Trophoblast cell (in vitro differentiated cells and primary cell): ENCODE measurements around the gene MINDY4B.

Source experiments
- DNase-seq, 2 donors: peaks; one replicate each; pipeline ENCODE4 v3.0.0-alpha.2; 2016
- H2AFZ ChIP-seq: 2 replicates; pipeline ENCODE4 v1.6.1; 2013; ENCODE audit warnings: low read length, moderate library complexity, mild to moderate bottlenecking; ENCODE audit not compliant: insufficient read depth, poor library complexity
- H2AK5ac ChIP-seq: 2 replicates; pipeline ENCODE4 v1.6.1; 2013; ENCODE audit warnings: mild to moderate bottlenecking, low read length
- H2BK120ac ChIP-seq: 2 replicates; pipeline ENCODE4 v1.6.1; 2013; ENCODE audit warnings: low read length, mild to moderate bottlenecking, moderate library complexity; ENCODE audit not compliant: insufficient read depth, poor library complexity
- H2BK12ac ChIP-seq: 2 replicates; pipeline ENCODE4 v1.6.1; 2013; ENCODE audit warnings: mild to moderate bottlenecking, low read length, moderate library complexity
- H2BK5ac ChIP-seq: 2 replicates; pipeline ENCODE4 v1.6.1; 2013; ENCODE audit warnings: low read length, low read depth, moderate library complexity, mild to moderate bottlenecking; ENCODE audit not compliant: poor library complexity
- H3K14ac ChIP-seq: 2 replicates; pipeline ENCODE4 v1.6.1; 2013; ENCODE audit warnings: mild to moderate bottlenecking, low read length
- H3K18ac ChIP-seq: 2 replicates; pipeline ENCODE4 v1.6.1; 2013; ENCODE audit warnings: mild to moderate bottlenecking, low read length
- H3K23ac ChIP-seq: 2 replicates; pipeline ENCODE4 v1.6.1; 2013; ENCODE audit warnings: low read length
- H3K27ac ChIP-seq: 2 replicates; pipeline ENCODE4 v1.5.1; 2013; ENCODE audit warnings: low read depth, mild to moderate bottlenecking, inconsistent platforms, low read length, moderate library complexity
- H3K27me3 ChIP-seq: 2 replicates; pipeline ENCODE4 v1.6.1; 2013; ENCODE audit warnings: inconsistent platforms, mild to moderate bottlenecking, low read length, moderate library complexity; ENCODE audit not compliant: insufficient read depth
- H3K36me3 ChIP-seq, 2 experiments: 1 replicate in 1 of 2; 2 replicates in 1 of 2; pipeline ENCODE4 v1.6.1; 2013; ENCODE audit warnings: low read length in 2 of 2, mild to moderate bottlenecking in 2 of 2, moderate library complexity in 1 of 2; ENCODE audit not compliant: insufficient read depth in 2 of 2, control insufficient read depth in 1 of 2
- H3K4ac ChIP-seq: 2 replicates; pipeline ENCODE4 v1.6.1; 2013; ENCODE audit warnings: low read depth, mild to moderate bottlenecking, low read length, moderate library complexity
- H3K4me1 ChIP-seq, 2 experiments: 1 replicate in 1 of 2; 2 replicates in 1 of 2; pipeline ENCODE4 v1.6.1; 2013; ENCODE audit warnings: low read length in 2 of 2, mild to moderate bottlenecking in 2 of 2, moderate library complexity in 1 of 2; ENCODE audit not compliant: insufficient read depth in 2 of 2, control insufficient read depth in 1 of 2
- H3K4me2 ChIP-seq: 2 replicates; pipeline ENCODE4 v1.6.1; 2013; ENCODE audit warnings: inconsistent platforms, mild to moderate bottlenecking, low read length, moderate library complexity
- H3K4me3 ChIP-seq: 2 replicates; pipeline ENCODE4 v1.5.1; 2013; ENCODE audit warnings: mild to moderate bottlenecking, low read depth, low read length, inconsistent platforms
- H3K79me1 ChIP-seq: one replicate; pipeline ENCODE4 v1.6.1; 2013; ENCODE audit warnings: low read length
- H3K79me2 ChIP-seq: 2 replicates; pipeline ENCODE4 v1.6.1; 2013; ENCODE audit warnings: low read length, mild to moderate bottlenecking; ENCODE audit not compliant: control insufficient read depth, insufficient read depth, poor library complexity
- H3K9ac ChIP-seq: 2 replicates; pipeline ENCODE4 v1.6.1; 2013; ENCODE audit warnings: mild to moderate bottlenecking, low read length
- H3K9me3 ChIP-seq: 2 replicates; pipeline ENCODE4 v1.6.1; 2013; ENCODE audit warnings: low read depth, mild to moderate bottlenecking, control low read depth, inconsistent platforms, low read length; ENCODE audit not compliant: insufficient read depth
- H4K12ac ChIP-seq: 2 replicates; pipeline ENCODE4 v1.6.1; 2013; ENCODE audit warnings: low read depth, mild to moderate bottlenecking, low read length, moderate library complexity
- H4K8ac ChIP-seq: 2 replicates; pipeline ENCODE4 v1.6.1; 2013; ENCODE audit warnings: low read depth, mild to moderate bottlenecking, low read length, moderate library complexity
- H4K91ac ChIP-seq: one replicate; pipeline ENCODE4 v1.6.1; 2013; ENCODE audit warnings: low read depth, mild to moderate bottlenecking, low read length, moderate library complexity
- WGBS: extraction: QIAGEN DNeasy Blood & Tissue Kit; methylation state at CpG from one replicate; pipeline ENCODE4 v1.1.7; 2013; ENCODE audit warnings: missing lambda C conversion rate; ENCODE audit not compliant: insufficient read length, insufficient coverage; ENCODE audit errors: extremely low coverage; 5-methylcytosine and 5-hydroxymethylcytosine counted together

MINDY4B gene

GRCh38 chr3:150887031-150887430 lies 18.2 kb downstream of the MINDY4B start:
- H2BK120ac ChIP-seq: no peak overlapping the region
- H3K4me1 ChIP-seq: no peaks in the 10 kb centered on the region
- H3K36me3 ChIP-seq: no peaks in the 10 kb centered on the region
- H2BK12ac ChIP-seq: no peak overlapping the region
- H2AK5ac ChIP-seq: no peak overlapping the region
- no peaks in the 10 kb centered on the region for H3K79me1 ChIP-seq
- H3K23ac ChIP-seq: no peak overlapping the region
- H3K79me2 ChIP-seq: no peaks in the 10 kb centered on the region
- peaks cover 2% of the 10 kb centered on the region for H3K9me3 ChIP-seq
- H3K4me3 ChIP-seq: no peak overlapping the region
- H2AFZ ChIP-seq: no peak overlapping the region
- H3K27ac ChIP-seq: no peak overlapping the region
- peak; percentile 34 to 80 for DNase-seq
- no peak overlapping the region for H2BK5ac ChIP-seq
- no peaks in the 10 kb centered on the region for H3K27me3 ChIP-seq
- H3K18ac ChIP-seq: no peak overlapping the region
- no peak overlapping the region for H4K91ac ChIP-seq
- no CpG with 5 or more reads among the region's 2 CpGs for WGBS
- H3K4ac ChIP-seq: no peak overlapping the region
- H3K9ac ChIP-seq: no peak overlapping the region
- H4K12ac ChIP-seq: no peak overlapping the region
- no peak overlapping the region for H3K4me2 ChIP-seq
- no peak overlapping the region for H3K14ac ChIP-seq
- H4K8ac ChIP-seq: no peak overlapping the region

- no peak overlapping the region for H2AFZ ChIP-seq
- no peak for DNase-seq
- H3K79me2 ChIP-seq: no peaks in the 10 kb centered on the region
- no peak overlapping the region for H4K91ac ChIP-seq
- no peak overlapping the region for H2BK12ac ChIP-seq
- H3K27ac ChIP-seq: no peak overlapping the region
- no peak overlapping the region for H2BK5ac ChIP-seq
- H3K4me3 ChIP-seq: no peak overlapping the region
- no peak overlapping the region for H3K4me2 ChIP-seq
- no peak overlapping the region for H3K18ac ChIP-seq
- no peaks in the 10 kb centered on the region for H3K27me3 ChIP-seq
- no CpG with 5 or more reads among the region's 3 CpGs for WGBS
- H4K12ac ChIP-seq: no peak overlapping the region
- H3K9me3 ChIP-seq: no peaks in the 10 kb centered on the region
- no peaks in the 10 kb centered on the region for H3K36me3 ChIP-seq
- H3K9ac ChIP-seq: no peak overlapping the region
- H3K4ac ChIP-seq: no peak overlapping the region
- H3K14ac ChIP-seq: no peak overlapping the region
- H3K79me1 ChIP-seq: no peaks in the 10 kb centered on the region
- H4K8ac ChIP-seq: no peak overlapping the region
- H2AK5ac ChIP-seq: no peak overlapping the region
- H3K4me1 ChIP-seq: no peaks in the 10 kb centered on the region
- no peak overlapping the region for H3K23ac ChIP-seq
- no peak overlapping the region for H2BK120ac ChIP-seq
Measured at GRCh38 chr3:150885535-150885934, 19.7 kb downstream of the MINDY4B start.

- no peaks in the 10 kb centered on the region for H3K36me3 ChIP-seq
- H4K8ac ChIP-seq: no peak overlapping the region
- H3K79me1 ChIP-seq: no peaks in the 10 kb centered on the region
- H4K12ac ChIP-seq: no peak overlapping the region
- H4K91ac ChIP-seq: no peak overlapping the region
- no peaks in the 10 kb centered on the region for H3K79me2 ChIP-seq
- peaks cover 2 to 3% of the 10 kb centered on the region in 2 experiments for H3K4me1 ChIP-seq
- no peak overlapping the region for H2AK5ac ChIP-seq
- H3K9me3 ChIP-seq: no peaks in the 10 kb centered on the region
- H3K27ac ChIP-seq: no peak overlapping the region
- DNase-seq: no peak
- no peak overlapping the region for H2AFZ ChIP-seq
- H3K18ac ChIP-seq: no peak overlapping the region
- H3K14ac ChIP-seq: no peak overlapping the region
- H3K23ac ChIP-seq: no peak overlapping the region
- H2BK5ac ChIP-seq: no peak overlapping the region
- no peak overlapping the region for H3K4ac ChIP-seq
- no peak overlapping the region for H2BK120ac ChIP-seq
- H3K4me3 ChIP-seq: no peak overlapping the region
- no peak overlapping the region for H3K9ac ChIP-seq
- H3K27me3 ChIP-seq: no peaks in the 10 kb centered on the region
- no peak overlapping the region for H2BK12ac ChIP-seq
- H3K4me2 ChIP-seq: no peak overlapping the region
- no CpG with 5 or more reads among the region's 2 CpGs for WGBS
Measured at GRCh38 chr3:150878996-150879575, 26.2 kb downstream of the MINDY4B start.

GRCh38 chr3:150878290-150878689 lies 26.9 kb downstream of the MINDY4B start:
- no peak overlapping the region for H3K23ac ChIP-seq
- no CpG with 5 or more reads among the region's 1 CpG for WGBS
- H3K4me2 ChIP-seq: no peak overlapping the region
- no peaks in the 10 kb centered on the region for H3K9me3 ChIP-seq
- H3K4me1 ChIP-seq: peaks cover 2 to 3% of the 10 kb centered on the region in 2 experiments
- H2BK120ac ChIP-seq: no peak overlapping the region
- H4K12ac ChIP-seq: no peak overlapping the region
- H3K36me3 ChIP-seq: no peaks in the 10 kb centered on the region
- no peak overlapping the region for H3K14ac ChIP-seq
- H3K18ac ChIP-seq: no peak overlapping the region
- no peaks in the 10 kb centered on the region for H3K27me3 ChIP-seq
- H4K91ac ChIP-seq: no peak overlapping the region
- H3K79me1 ChIP-seq: no peaks in the 10 kb centered on the region
- no peaks in the 10 kb centered on the region for H3K79me2 ChIP-seq
- no peak overlapping the region for H2BK12ac ChIP-seq
- no peak overlapping the region for H3K4ac ChIP-seq
- no peak overlapping the region for H3K27ac ChIP-seq
- no peak overlapping the region for H2AK5ac ChIP-seq
- no peak overlapping the region for H2BK5ac ChIP-seq
- no peak for DNase-seq
- H4K8ac ChIP-seq: no peak overlapping the region
- no peak overlapping the region for H2AFZ ChIP-seq
- no peak overlapping the region for H3K4me3 ChIP-seq
- no peak overlapping the region for H3K9ac ChIP-seq
